ENCODE results near the gene TRIM29.

DNA sequence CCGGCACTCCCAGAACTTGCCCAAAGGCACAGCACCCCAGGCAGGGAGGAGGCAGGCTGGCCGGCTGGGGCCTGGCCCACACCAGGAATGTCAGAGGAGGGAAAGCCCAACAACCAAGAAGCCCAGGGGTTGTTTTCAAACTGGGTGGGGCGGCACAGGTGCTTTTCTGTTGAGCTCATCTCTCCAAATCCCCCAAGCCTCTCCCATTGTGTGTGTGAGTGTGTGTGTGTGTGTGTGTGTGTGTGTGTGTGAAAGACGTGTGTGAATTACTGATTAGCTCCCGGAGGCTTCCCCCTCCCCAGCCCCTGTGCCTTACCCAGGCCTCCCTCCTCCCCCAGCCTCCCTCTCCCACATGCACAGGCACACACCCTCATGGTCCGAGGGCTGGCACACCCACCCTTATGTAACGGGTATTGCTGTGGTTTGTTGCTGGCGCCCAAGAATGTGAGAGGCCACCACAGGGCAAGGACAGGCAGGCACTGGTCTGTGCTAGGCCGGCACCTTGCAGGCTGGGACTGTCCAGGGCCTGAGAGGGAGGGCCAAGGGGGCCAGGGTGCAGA is 15.9 kb downstream of the TRIM29 start:
- TF ChIP-seq RBFOX2 (IDR thresholded peaks at IDR 0.05; ENCODE audit: low read depth, low read length): no peak
- TF ChIP-seq ZNF615 (CRISPR knock-in tag; IDR thresholded peaks at IDR 0.05; ENCODE audit: borderline replicate concordance): no peak
- no peak for TF ChIP-seq CTCF (CRISPR knock-in tag; IDR thresholded peaks at IDR 0.05)
- TF ChIP-seq, protein P1, sequence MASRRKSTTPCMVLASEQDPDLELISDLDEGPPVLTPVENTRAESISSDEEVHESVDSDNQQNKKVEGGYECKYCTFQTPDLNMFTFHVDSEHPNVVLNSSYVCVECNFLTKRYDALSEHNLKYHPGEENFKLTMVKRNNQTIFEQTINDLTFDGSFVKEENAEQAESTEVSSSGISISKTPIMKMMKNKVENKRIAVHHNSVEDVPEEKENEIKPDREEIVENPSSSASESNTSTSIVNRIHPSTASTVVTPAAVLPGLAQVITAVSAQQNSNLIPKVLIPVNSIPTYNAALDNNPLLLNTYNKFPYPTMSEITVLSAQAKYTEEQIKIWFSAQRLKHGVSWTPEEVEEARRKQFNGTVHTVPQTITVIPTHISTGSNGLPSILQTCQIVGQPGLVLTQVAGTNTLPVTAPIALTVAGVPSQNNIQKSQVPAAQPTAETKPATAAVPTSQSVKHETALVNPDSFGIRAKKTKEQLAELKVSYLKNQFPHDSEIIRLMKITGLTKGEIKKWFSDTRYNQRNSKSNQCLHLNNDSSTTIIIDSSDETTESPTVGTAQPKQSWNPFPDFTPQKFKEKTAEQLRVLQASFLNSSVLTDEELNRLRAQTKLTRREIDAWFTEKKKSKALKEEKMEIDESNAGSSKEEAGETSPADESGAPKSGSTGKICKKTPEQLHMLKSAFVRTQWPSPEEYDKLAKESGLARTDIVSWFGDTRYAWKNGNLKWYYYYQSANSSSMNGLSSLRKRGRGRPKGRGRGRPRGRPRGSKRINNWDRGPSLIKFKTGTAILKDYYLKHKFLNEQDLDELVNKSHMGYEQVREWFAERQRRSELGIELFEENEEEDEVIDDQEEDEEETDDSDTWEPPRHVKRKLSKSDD (CRISPR knock-in tag; IDR thresholded peaks at IDR 0.05; ENCODE audit: low read depth): no peak
- TF ChIP-seq RAD21 (CRISPR knock-in tag; IDR thresholded peaks at IDR 0.05): no peak
- TF ChIP-seq POLR2A (IDR thresholded peaks at IDR 0.05; ENCODE audit: insufficient read depth in 1 of 2, low read depth in 2 of 2, low read length in 2 of 2): no peak

All from HepG2 (cell line).